ENCODE results near the gene PARD3.
"Not testable (repeated sequence)": the region's sequence is repeated elsewhere in the genome, so short reads cannot be mapped to it uniquely, and the experiment has no call there.

Gene PARD3

DNA sequence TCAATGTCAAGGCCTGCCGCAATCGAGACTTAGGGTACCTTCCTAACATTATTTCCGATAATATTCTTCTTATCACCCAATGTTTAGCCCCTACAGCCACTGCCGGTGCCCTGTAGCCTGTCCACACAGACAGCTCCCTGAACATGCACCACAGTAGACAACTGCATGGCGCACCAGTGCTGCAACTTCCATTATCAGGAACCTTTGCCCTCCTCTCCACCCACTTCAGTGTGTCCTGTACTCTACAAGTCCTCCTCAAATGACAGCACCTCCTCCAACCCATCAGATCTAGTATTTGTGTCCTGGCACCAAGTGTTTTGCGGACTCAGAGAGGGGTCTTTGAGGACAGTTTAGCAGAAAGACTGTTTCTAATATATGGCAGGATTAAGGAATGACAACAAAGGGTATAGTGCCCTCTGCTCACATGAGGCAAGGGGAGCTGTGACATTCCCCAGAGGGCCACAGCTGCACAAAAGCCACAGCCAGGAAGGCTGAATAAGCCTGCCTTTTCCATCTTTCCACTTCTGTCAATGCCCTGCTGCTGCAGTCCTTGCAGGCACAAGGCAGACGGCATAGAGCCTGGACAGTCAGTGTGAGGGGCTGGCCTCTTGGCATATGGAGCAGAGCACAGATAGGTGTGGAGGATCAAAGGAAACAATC, 335.4 kb downstream of the PARD3 start:
- no peak for DNase-seq

DNA sequence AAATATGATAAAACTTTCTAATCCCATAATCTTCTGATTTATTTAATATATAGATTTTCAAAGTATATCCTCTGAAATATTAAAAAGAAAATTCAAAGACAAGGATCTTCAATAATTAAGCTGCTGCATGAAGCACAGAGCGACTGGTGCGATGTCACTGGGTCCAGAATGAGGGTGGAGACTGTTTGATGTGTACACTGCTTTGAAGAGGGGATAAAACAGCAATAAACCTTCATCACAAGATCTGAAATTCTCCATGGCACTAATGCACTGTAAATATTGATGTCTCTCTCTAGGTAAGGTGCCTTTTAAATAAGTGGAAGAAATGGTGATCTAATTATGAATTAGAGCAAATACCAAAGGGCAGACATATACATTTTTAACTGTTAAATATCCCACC, 337.8 kb downstream of the PARD3 start:
- DNase-seq: peak; percentile 2

DNA sequence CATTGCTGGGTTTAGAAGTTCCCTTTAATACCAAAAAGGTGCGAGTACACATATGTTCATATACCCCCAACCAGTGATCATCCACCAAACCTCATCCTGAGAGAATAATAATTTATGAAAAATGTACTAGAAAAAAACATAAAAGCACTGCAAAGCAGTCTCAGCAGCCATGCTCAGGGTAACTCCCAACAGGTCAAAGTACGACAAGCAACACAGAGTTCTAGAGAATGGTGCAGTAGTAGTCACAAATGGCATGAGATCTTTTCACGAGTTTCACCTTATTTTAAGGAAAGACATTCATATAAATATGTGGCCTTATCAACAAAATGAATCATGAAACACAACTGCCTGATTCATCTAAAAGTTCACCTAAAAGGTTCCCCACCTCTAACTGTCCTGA, 338.5 kb downstream of the PARD3 start:
- DNase-seq: no peak

DNA sequence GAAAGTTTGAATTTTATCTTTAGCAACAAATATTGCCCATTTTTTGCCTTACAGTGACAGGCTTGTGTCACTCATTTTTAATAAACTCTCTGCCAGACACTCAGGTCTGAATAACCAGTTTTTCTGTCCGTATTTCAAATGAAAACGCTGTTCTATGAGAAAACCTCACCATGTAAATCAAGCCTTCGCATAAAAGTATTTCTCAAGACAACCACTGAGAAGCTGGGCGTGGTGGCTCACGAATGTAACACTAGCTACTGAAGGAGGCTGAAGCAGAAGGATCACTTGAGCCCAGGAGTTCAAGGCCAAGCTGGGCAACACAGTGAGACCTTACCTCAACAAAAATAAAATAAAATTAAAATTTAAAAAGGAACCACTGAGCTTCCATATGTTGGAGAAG, 339.3 kb downstream of the PARD3 start:
- DNase-seq: no peak

DNA sequence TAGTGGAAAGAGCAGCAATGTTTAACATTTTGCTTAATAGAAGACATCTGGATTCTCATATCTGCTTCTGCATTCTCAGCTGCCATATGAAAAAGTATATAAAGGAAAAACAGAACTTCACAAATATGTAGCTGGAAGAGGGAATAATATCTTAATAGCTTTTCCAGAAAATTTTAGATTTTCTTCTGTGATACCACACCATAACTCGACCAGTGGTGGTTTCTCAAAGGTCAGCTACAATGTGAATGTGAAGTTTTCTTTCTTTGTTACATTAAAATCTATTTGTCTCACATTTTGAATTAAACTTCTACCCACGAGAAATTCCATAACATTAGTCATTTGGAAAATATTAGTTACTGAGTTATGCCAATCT, 339.8 kb downstream of the PARD3 start:
- no peak for DNase-seq

DNA sequence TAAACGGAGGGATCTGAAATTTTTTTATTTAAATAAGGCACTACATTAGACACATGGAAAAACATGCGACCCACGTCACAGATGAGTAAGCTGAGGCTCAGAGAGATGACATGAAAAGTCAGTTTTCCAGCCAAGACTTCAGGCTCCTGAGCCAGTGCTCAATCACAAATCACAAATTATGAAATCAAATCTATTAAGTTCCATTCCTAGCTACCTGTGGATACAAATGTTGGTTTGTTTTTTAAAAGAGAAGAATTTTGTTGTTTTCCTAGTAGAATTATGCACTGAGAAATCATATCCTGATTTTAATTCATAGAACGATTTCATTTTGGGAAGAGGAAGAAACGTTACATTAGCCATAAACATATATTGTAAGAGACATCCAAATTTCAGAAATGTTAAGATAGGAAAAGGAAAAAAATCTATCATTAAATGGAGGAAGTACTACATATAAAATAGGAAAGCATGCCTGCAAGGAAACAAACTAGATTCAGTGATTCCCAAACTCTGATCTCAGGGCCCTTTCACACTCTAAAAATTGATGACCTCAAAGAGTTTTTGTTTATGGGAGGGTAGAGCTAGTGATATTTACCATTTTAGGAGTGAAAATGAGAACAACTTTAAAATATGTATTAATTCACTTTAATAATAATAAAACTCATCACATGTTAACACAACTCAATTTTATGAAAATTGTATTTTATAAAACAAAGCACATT, 340.4 kb downstream of the PARD3 start:
- no peak for DNase-seq

DNA sequence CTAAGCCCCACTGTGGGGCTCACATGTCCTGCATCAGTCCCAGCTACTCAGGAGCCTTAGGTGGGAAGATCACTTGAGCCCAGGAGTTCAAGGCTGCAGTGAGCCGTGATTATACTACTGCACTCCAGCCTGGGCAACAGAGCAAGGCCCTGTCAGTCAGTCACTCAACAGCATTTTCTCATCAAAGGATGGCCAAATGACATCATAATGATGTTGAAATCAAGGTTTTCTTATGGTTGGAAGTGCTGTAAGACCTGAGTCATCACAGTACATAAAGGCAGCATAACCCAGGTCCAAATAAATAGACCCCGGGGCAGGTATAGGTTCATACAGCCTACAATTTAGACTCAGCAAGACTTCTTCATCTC, 341.1 kb downstream of the PARD3 start:
- no peak for DNase-seq

DNA sequence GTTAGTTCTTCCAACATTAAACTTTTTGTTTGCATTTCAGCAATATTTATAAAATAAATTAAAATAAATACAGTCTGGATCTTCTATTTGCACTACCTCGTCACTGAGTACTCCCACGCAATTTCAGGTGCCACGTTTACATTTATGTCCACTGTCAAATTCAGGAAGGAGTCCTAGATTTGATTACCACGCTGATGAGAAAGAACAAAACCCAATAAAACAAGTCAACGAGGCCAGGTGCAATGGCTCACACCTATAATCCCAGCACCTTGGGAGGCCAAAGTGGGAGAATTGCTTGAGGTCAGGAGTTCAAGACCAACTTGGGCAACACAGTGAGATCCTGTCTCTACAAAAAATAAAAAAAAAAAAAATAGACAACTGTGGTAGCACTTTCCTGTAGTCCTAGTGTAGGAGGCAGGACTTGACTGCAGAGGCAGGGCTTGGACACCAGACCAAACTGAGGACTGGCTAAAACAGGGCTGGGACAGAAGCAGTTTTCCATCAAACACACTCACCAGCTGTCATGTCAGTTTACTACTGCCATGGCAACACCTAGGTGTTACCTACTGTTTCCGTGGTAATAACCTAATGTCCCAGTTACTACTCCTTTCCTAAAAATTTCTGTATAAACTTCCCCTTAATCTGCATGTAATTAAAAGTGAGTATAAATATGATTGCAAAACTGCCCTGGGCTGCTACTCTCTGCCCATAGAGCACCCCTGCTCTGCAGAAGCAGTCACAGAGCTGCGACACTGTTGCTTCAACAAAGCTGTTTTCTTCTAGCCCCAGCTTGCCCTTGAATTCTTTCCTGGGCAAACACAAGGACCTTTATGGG, 341.7 kb downstream of the PARD3 start:
- no peak for DNase-seq

DNA sequence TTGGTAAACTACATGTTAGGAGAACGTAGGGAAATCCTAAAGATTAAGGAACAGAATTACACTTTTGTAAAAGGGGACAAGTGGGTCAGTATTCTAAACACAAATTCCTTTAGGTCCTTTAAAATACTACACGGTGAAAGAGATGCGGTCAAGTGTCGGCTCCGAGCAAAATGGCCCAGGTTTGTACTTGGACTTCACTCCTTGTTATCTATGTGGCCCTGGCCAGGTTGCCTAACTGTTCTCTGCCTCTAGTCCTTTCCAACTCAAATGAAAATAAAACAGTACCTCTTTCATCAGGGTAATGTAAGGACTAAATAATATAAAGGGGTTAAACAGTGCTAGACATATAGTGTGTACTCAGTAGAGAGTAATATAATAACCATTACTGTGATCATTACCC, 344.8 kb downstream of the PARD3 start:
- DNase-seq: no peak

DNA sequence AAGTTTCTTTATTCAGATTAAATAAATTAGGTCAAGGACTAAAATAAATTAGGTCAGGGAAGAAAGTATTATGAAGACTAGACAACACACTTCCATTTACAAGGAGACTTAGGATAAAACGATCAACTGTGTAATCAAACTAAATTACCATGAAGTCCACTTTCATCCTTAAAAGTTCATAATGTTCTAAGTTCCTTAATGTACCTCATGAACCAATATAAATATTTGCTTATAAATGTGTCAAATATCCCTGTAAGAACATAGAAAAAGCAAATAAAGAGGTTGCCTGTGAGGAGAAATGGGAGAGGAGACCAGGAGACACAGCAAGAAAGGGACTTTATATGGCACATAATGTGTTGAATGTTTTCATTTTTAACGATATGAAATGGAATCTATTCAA, 345.6 kb downstream of the PARD3 start:
- DNase-seq: no peak

DNA sequence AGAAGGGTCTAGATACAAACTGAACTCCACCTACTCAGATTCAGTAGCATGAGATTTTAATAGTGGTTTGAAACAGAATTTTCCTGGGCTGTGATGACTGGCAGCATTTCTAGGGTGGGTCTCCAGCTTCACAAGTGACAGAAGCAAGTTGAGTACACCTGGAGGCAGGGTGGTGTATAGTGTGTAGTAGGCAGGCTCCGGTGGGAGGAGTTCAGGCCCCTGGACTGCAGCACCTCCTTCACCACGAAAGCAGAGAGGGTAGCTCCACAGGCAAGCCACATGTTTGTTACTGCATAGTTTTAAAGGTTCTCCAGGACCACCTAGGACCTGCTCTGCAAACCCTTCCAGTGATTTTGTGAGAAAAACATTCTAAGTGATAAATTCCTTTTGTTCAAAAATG, 347.2 kb downstream of the PARD3 start:
- DNase-seq: no peak

DNA sequence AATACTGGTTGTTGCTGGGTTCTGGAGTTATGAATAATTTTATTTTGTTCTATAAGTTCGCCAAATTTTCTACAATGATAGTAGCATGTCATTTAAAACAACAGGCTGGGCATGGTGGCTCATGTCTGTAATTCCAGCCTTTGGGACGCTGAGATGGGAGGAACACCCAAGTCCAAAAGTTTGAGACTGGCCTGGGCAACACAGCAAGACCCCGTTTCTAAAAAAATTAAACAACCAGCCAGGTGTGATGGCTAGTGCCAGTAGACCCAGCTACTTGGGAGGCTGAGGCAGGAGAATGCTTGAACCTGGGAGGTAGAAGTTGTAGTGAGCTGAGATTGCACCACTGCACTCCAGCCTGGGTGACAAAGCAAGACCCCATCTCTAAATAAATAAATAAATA, 347.7 kb downstream of the PARD3 start:
- DNase-seq: no peak

DNA sequence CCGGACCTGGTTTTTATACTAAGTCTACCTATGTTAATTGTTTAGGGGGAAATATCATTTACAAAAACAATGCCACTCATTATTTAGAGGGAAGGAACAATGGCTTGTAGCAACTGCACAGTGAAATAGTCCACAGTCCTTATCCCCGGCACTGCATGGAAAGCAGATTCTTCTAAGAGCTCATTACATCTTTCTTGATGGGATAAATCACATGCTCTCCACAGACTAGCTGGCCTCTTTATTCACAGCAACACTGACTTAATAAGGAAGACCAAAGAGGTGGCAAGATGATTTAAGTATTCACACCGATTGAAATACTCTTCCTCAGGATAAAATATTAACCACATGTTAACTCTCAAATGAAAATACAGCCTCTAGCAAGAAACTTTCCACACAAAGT, 349.4 kb downstream of the PARD3 start:
- no peak for DNase-seq

DNA sequence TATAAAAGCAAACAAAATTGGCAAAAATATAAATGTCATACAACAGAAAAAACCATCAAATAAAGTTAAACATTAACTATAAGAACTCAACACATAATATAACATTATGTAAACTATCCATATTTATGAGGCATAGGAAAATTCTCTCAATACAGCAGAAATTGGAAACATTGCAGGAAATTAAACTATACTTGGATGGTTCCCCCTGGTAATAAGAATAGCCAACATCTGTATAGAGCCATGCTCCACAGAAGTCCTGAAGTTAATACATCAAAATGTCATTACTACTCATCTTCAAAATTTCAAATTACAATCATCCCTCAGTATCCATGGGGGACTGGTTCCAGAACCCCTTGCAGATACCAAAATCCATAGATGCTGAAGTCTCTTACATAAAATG, 350.5 kb downstream of the PARD3 start:
- DNase-seq: no peak

DNA sequence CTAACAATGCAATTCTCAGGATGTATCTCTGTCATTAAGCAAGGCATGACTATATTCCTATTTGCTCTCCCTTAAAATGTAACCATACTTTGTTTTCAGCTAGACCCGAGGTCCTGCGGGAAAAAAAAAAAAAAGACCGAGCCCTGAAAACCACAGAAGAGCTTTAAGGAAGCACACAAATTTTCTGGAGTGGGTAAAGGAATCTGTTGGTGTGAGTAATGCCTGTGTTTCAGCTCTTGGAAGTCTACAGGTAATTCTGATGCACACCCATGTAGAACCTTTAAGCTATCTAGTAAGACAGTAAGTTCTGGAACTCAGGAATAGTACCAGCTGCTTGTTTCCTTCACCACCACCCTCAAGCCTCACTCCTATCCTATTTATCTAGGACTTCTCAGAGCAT, 351.1 kb downstream of the PARD3 start:
- no peak for DNase-seq

DNA sequence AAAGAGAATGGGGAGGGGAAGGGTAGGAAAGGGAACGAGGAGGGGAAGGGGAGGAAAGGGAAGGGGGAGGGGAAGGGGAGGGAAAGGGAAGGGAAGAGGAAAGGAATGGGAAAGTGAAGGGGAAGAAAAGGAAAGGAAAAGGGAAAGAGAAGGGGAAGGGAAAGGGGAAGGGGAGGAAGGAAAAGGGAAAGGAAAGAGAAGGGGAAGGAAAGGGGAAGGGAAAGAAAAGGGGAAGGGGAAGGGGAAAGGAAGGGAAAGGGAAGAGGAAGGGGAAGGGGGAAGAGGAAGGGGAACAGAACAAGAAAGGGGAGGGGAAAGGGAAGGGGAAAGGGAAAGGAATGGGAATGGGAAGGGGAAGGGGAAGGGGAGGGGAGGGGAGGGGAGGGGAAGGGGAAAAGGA, 352.1 kb downstream of the PARD3 start:
- no peak for DNase-seq

DNA sequence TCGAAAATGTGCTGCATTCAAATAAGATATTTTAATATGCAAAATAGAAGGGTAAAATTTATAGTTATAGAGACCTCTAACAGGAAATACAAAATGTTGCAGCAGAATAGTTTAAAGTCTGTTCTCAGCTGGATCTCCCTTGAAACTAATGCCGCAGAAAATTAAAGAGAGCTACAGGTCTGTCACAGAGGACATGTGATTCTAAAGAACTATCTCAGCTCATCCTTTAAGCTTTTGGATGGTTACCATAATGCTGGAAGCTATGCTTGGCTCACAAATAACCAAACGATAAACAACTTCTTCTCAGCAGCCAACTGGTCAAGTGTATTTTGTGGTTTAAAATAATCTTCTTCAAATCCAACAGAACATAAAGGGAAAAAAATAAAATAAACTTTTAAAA, 353.0 kb downstream of the PARD3 start:
- DNase-seq: no peak

DNA sequence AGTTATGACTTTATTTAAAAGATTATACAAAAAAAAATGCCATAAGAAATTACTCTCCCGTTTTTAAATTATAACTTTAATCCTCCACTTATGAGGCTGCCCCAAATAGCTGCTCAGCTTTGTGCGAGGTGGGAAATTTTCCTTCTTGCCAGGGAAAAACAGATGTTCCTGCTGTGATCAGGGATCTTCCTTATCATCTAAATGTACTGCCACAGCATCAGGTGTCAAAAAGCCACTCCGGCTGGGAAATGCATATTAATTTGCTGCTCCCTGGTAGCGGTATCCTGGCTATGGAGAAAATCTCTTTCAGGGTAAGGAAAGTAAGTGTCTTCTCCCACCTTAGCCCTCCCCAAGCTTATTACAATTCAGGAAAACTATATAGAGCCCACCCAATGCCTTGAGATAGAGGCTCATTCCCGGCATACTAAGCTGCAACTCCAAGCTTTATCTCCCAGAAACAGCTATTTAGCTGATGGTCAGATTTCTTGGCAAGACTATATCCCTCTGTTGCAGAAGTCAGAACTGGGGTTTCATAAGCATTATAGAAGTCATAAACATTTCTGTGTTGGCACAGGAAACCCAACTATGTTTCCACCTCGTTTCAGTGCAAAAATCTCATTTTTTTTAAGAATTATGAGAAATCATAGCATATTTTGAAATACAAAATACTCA, 360.4 kb downstream of the PARD3 start:
- no peak for DNase-seq

DNA sequence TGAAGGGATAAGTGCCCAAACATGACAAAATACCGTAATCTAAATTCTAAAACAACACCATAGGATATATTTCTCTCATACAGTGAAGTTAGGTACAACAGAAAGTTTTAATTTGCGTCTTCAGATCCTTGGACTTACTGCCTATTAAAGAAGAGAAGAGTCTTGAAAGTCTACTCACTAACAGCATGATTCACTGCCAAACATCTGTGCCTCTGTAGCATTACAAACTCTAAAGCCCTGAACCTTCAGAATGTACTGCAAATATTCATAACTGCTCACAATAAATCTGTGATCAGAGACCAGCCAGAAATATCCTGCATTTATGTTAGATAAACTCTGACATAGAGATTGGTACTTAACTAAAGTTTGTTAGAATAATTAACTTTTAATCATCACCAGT, 365.3 kb downstream of the PARD3 start:
- DNase-seq: no peak

DNA sequence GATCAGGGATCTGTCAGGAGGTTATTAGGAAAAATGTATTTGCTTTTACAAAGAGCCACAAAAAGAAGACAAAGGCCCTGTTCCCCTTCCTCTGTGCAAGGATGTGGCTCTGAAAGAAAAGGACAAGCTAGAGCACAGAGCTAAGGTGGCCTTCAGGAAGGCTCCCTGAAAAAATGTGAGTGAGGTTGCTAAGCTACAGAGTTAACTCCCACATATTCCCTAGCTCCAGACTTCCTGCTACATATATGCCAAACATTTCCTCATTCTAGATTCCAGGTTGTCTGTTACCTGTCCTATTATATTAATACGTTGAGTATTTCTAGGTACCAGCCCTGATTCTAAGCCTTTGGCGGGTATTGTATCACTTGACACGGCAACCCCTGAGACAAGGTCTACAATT, 369.0 kb downstream of the PARD3 start:
- DNase-seq: peak; percentile 43

DNA sequence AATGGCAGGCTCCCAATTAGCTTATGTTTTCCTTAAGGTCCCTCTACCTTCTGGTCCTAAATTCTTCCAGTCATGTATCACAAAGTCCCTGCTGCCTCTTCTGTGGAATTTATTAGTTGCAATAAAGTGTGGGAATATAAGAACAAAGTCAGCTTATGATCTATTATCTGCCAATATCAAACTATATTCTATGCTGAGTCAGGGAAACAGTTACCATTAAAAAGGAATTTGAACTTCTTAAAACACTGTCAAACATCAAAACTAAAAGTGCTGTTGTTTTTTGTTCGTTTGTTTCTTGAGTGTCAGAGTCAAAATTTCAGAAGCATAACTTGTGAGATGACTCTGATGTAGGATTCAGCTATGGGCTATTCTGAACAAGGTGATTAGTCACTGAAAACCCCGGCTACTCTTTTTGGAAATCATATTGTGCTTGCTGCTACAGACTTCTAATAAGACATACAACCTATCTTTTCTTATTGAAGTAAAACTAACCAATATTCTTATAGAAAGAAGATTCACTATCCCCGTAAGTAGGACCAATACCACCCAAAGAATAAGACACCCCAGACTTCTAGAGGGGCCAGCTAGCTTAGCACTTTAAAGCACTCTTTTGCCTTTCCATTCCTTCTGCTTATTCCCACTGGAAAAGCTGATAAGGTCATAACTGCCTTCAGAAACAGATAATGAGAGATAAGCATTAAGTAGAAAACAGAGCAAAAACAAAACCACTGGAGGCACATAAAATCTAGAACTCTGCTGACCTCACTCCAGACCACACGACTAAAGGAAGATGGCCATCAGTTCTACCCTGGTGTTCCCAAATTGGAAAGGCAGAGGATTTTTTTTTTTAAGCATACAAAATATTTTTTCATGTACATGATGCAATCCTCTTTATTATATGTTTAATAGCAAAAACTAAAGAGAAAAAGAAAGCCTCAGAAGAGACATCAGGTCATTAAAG, 370.6 kb downstream of the PARD3 start:
- DNase-seq: no peak

DNA sequence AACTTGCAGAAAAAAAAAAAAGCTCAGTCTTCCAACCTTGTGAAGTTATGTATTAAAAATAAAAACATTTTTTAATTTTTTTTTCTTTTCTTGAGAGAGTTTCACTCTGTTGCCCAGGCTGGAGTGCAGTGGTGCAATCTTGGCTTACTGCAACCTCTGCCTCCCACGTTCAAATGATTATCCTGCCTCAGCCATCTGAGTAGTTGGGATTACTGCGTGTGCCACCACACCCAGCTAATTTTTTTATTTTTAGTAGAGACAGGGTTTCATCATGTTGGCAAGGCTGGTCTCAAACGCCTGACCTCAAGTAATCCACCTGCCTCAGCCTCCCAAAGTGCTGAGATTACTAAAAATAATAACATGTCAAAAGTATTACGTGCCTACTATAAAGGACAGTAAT, 375.7 kb downstream of the PARD3 start:
- not testable (repeated sequence) for DNase-seq

Data from DMS153 (cell line).